HEK293T (cell line): ENCODE data around the gene PHC2.

Experiments used
- CTCF ChIA-PET: fragments of 350-600 bp; formaldehyde crosslinking; extraction: SDS; loops from one replicate; lab custom pipeline; 2021; ENCODE audit warnings: antibody characterized with exemption, inconsistent platforms; lab: Yijun Ruan, JAX
- POLR2A ChIA-PET: fragments of 350-600 bp; formaldehyde crosslinking; extraction: SDS; loops from one replicate; lab custom pipeline; 2020; ENCODE audit warnings: antibody characterized with exemption, inconsistent platforms; lab: Yijun Ruan, JAX
- DNase-seq: peaks from one replicate; pipeline ENCODE4 v3.0.0; 2012; ENCODE audit warnings: mixed read lengths; ENCODE audit errors: extremely low spot score
- ARNT ChIP-seq: fragments of 450-650 bp; IDR thresholded peaks from 2 replicates; pipeline ENCODE4 v1.6.1; 2017; ENCODE audit warnings: mild to moderate bottlenecking
- BHLHE40 ChIP-seq: fragments of 450-650 bp; IDR thresholded peaks from 2 replicates; pipeline ENCODE4 v1.6.1; 2016; ENCODE audit warnings: mild to moderate bottlenecking, moderate library complexity, borderline replicate concordance
- CTBP1 ChIP-seq: fragments of 450-650 bp; IDR thresholded peaks from 2 replicates; pipeline ENCODE4 v1.6.1; 2016; ENCODE audit warnings: borderline replicate concordance
- ELF4 ChIP-seq: fragments of 450-650 bp; IDR thresholded peaks from 2 replicates; pipeline ENCODE4 v1.6.1; 2017; ENCODE audit warnings: antibody characterized with exemption
- FOXA1 ChIP-seq: fragments of 450-650 bp; IDR thresholded peaks from 2 replicates; pipeline ENCODE4 v1.6.1; 2016; ENCODE audit warnings: mild to moderate bottlenecking
- FOXK2 ChIP-seq: fragments of 450-650 bp; IDR thresholded peaks from 2 replicates; pipeline ENCODE4 v1.6.1; 2016; ENCODE audit warnings: mild to moderate bottlenecking
- FOXM1 ChIP-seq: fragments of 450-650 bp; IDR thresholded peaks from 2 replicates; pipeline ENCODE4 v1.6.1; 2017; ENCODE audit warnings: mild to moderate bottlenecking, borderline replicate concordance
- HDGF ChIP-seq: fragments of 450-650 bp; IDR thresholded peaks from 2 replicates; pipeline ENCODE4 v1.6.1; 2017; ENCODE audit warnings: antibody characterized with exemption, borderline replicate concordance
- L3MBTL2 ChIP-seq: fragments of 450-650 bp; conservative IDR thresholded peaks from 2 replicates; pipeline ENCODE4 v1.6.1; 2016; ENCODE audit warnings: mild to moderate bottlenecking
- LEF1 ChIP-seq: fragments of 450-650 bp; IDR thresholded peaks from 2 replicates; pipeline ENCODE4 v1.6.1; 2017; ENCODE audit warnings: mild to moderate bottlenecking, borderline replicate concordance
- NFRKB ChIP-seq: fragments of 450-650 bp; IDR thresholded peaks from 2 replicates; pipeline ENCODE4 v1.6.1; 2016; ENCODE audit warnings: mild to moderate bottlenecking, moderate library complexity
- PKNOX1 ChIP-seq: fragments of 450-650 bp; IDR thresholded peaks from 2 replicates; pipeline ENCODE4 v1.6.1; 2016
- SP1 ChIP-seq: fragments of 450-650 bp; IDR thresholded peaks from 2 replicates; pipeline ENCODE4 v1.6.1; 2017
- SUZ12 ChIP-seq: fragments of 450-650 bp; IDR thresholded peaks from 2 replicates; pipeline ENCODE4 v1.6.1; 2016; ENCODE audit warnings: mild to moderate bottlenecking
- TARDBP ChIP-seq: fragments of 450-650 bp; IDR thresholded peaks from 2 replicates; pipeline ENCODE4 v1.6.1; 2016
- ZNF384 ChIP-seq: fragments of 450-650 bp; IDR thresholded peaks from 2 replicates; pipeline ENCODE4 v1.6.1; 2016

Gene PHC2

GRCh38 chr1:33298623-33299277, 132.1 kb downstream of the PHC2 start:
- peak; percentile 91 for DNase-seq
- ChIA-PET POLR2A (no interaction called here), CTCF (interaction anchor here (0.5 to 0.9 kb wide), 3 partner anchors 10 to 931 kb away, joined by 3 to 4 read pairs (median 3); no protein-coding TSS in a partner anchor)
- TF ChIP-seq HDGF, result peak; percentile 70; the same call in 1 of the 2 replicates
- no peak for TF ChIP-seq FOXK2

GRCh38 chr1:33297911-33298622, 132.8 kb downstream of the PHC2 start:
- TF ChIP-seq SUZ12, result no peak
- no peak for TF ChIP-seq NFRKB
- no peak for TF ChIP-seq TARDBP
- no peak for TF ChIP-seq ZNF384
- no peak for TF ChIP-seq L3MBTL2
- no peak for TF ChIP-seq HDGF
- no peak for TF ChIP-seq BHLHE40
- TF ChIP-seq FOXM1, result no peak
- no peak for TF ChIP-seq FOXK2
- no peak for TF ChIP-seq FOXA1
- TF ChIP-seq ELF4, result no peak
- ChIA-PET POLR2A (no interaction called here), CTCF (interaction anchor here (0.5 to 1.4 kb wide), 6 partner anchors 10 to 932 kb away, joined by 3 to 4 read pairs (median 3); no protein-coding TSS in a partner anchor)
- DNase-seq, result no peak

GRCh38 chr1:33296824-33297223, 134.1 kb downstream of the PHC2 start:
- ChIA-PET CTCF (interaction anchor here (1.1 to 1.9 kb wide), 5 partner anchors 42 to 174 kb away, joined by 3 to 27 read pairs (median 4); partner anchors contain the start of gene ZSCAN20), POLR2A (no interaction called here)
- no peak for DNase-seq
- TF ChIP-seq LEF1 (no peak), FOXK2 (no peak), ARNT (no peak), HDGF (no peak), FOXM1 (no peak), L3MBTL2 (no peak), TARDBP (no peak), BHLHE40 (no peak), CTBP1 (no peak), NFRKB (no peak)

DNA sequence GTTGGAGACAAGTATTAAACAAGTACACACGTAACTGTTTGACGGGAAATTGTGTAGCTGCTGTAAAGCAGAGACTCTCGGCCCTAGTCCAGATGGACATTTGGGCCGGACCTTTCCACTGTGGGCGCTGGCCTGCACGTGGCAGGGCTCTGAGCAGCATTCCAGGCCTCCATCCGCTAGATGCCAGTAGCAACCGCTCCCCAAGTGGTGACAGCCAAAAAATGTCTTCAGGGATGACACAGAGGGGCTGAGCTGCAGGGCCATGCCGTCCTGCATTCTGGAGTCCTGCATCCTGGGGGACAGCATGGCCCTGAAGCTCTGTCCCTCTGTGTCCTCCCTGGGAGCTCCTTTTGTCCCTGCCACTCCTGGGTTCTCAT, 134.8 kb downstream of the PHC2 start:
- CTCF ChIA-PET, result interaction anchor here (0.5 to 1.9 kb wide), 14 partner anchors 9 to 316 kb away, joined by 3 to 27 read pairs (median 4); partner anchors contain the start of gene ZSCAN20
- POLR2A ChIA-PET, result interaction anchor here (1.0 to 1.6 kb wide), 2 partner anchors 54 to 176 kb away, joined by 4 to 5 read pairs; partner anchors contain the start of gene ZSCAN20
- TF ChIP-seq L3MBTL2, result no peak
- no peak for TF ChIP-seq TARDBP
- TF ChIP-seq ELF4, result no peak
- TF ChIP-seq SP1, result no peak
- TF ChIP-seq ARNT, result no peak
- no peak for TF ChIP-seq SUZ12
- no peak for TF ChIP-seq PKNOX1
- TF ChIP-seq FOXM1, result no peak
- no peak for TF ChIP-seq HDGF
- no peak for DNase-seq

GRCh38 chr1:33295450-33296081, 135.3 kb downstream of the PHC2 start:
- POLR2A ChIA-PET, result interaction anchor here (1.0 to 1.6 kb wide), 2 partner anchors 54 to 176 kb away, joined by 4 to 5 read pairs; partner anchors contain the start of gene ZSCAN20
- CTCF ChIA-PET, result interaction anchor here (0.5 to 1.9 kb wide), 17 partner anchors 10 to 317 kb away, joined by 3 to 27 read pairs (median 4); partner anchors contain the start of gene ZSCAN20
- TF ChIP-seq TARDBP, result no peak
- TF ChIP-seq NFRKB, result no peak
- no peak for TF ChIP-seq CTBP1
- no peak for TF ChIP-seq ARNT
- no peak for TF ChIP-seq HDGF
- no peak for TF ChIP-seq SP1
- TF ChIP-seq ELF4, result no peak
- no peak for TF ChIP-seq BHLHE40
- no peak for TF ChIP-seq ZNF384
- no peak for TF ChIP-seq FOXM1
- no peak for TF ChIP-seq PKNOX1
- no peak for TF ChIP-seq LEF1
- TF ChIP-seq FOXK2, result no peak
- no peak for TF ChIP-seq FOXA1
- no peak for TF ChIP-seq L3MBTL2
- peak; percentile 96 for DNase-seq

DNA sequence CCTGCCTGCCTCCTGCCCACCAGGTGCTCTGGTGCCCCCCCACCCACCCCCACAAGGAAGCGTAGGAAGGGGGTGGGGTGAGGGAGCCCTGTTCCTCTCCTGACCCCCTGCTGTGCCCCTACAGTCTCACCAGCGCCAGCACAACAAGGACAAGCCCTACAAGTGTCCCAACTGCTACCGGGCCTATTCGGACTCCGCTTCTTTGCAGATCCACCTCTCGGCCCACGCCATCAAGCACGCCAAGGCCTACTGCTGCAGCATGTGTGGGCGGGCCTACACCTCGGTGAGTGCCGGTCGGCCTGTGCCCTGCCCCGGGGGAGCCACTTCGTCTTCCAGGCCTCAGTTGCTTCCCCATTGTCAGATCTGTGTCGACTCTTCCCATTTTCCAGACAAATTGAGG, 135.9 kb downstream of the PHC2 start:
- ChIA-PET POLR2A (interaction anchor here (1.0 to 1.6 kb wide), 2 partner anchors 55 to 177 kb away, joined by 4 to 5 read pairs; partner anchors contain the start of gene ZSCAN20), CTCF (interaction anchor here (0.7 to 1.9 kb wide), 15 partner anchors 17 to 318 kb away, joined by 3 to 27 read pairs (median 4); partner anchors contain the start of gene ZSCAN20)
- TF ChIP-seq FOXA1 (no peak), FOXM1 (no peak), L3MBTL2 (no peak), TARDBP (no peak), ELF4 (no peak), ZNF384 (no peak), SP1 (no peak), FOXK2 (no peak), BHLHE40 (no peak), ARNT (no peak), PKNOX1 (no peak), NFRKB (no peak), SUZ12 (no peak), CTBP1 (no peak), LEF1 (no peak), HDGF (no peak)
- DNase-seq, result no peak
